ENCODE measurements around the gene LPAR6.

Gene LPAR6

GRCh38 chr13:48370815-48371214 is 42.1 kb downstream of the LPAR6 start:
- no peak for DNase-seq (ENCODE audit: low read depth in 2 of 2)

GRCh38 chr13:48369988-48370387 is 42.9 kb downstream of the LPAR6 start:
- no peak for DNase-seq (ENCODE audit: low read depth in 2 of 2)
